Measurements from ENCODE around the gene FBXO38. TPM values are rescaled to one million over a fixed set of nuclear protein-coding genes. Genes with fewer than 3 reads are reported as not detected.
A peak's percentile ranks its signal among the peaks of the same experiment; 100 is the strongest.
"Not testable (repeated sequence)": the region's sequence is repeated elsewhere in the genome, so short reads cannot be mapped to it uniquely, and the experiment has no call there.

FBXO38 gene
- total RNA-seq, 6 experiments from 2014 or later: 28.1 to 31.7 (median 30.9) TPM

- Mint-ChIP-seq H3K9me3 (no peaks in the 10 kb centered on the region), H3K4me1 (ENCODE audit: low read depth) (no peaks in the 10 kb centered on the region), H3K27me3 (ENCODE audit: insufficient read depth) (peaks cover 1% of the 10 kb centered on the region), H3K36me3 (ENCODE audit: low read depth) (no peaks in the 10 kb centered on the region), H3K4me3 (no peak overlapping the region), H3K27ac (no peak overlapping the region)
- DNase-seq: no peak
- TF ChIP-seq CTCF (IDR thresholded peaks at IDR 0.05): no peak
These were observed 75.9 kb downstream of the FBXO38 start for GRCh38 chr5:148459669-148460068.

- DNase-seq: no peak
- no peaks in the 10 kb centered on the region for H3K9me3 Mint-ChIP-seq
- H3K4me3 Mint-ChIP-seq: no peak overlapping the region
- no peak overlapping the region for H3K27ac Mint-ChIP-seq
- H3K4me1 Mint-ChIP-seq (ENCODE audit: low read depth): peaks cover 10% of the 10 kb centered on the region
- TF ChIP-seq CTCF (IDR thresholded peaks at IDR 0.05): no peak
- H3K36me3 Mint-ChIP-seq (ENCODE audit: low read depth): no peaks in the 10 kb centered on the region
- peaks cover 2% of the 10 kb centered on the region for H3K27me3 Mint-ChIP-seq (ENCODE audit: insufficient read depth)
These were observed 81.8 kb downstream of the FBXO38 start for GRCh38 chr5:148465381-148466235.

- H3K4me1 Mint-ChIP-seq (ENCODE audit: low read depth): peaks cover 13% of the 10 kb centered on the region
- H3K27ac Mint-ChIP-seq: no peak overlapping the region
- TF ChIP-seq CTCF (IDR thresholded peaks at IDR 0.05): no peak
- H3K36me3 Mint-ChIP-seq (ENCODE audit: low read depth): no peaks in the 10 kb centered on the region
- peaks cover 2% of the 10 kb centered on the region for H3K27me3 Mint-ChIP-seq (ENCODE audit: insufficient read depth)
- H3K4me3 Mint-ChIP-seq: no peak overlapping the region
- no peaks in the 10 kb centered on the region for H3K9me3 Mint-ChIP-seq
- no peak for DNase-seq
These were observed 82.5 kb downstream of the FBXO38 start for GRCh38 chr5:148466236-148466580.

- H3K9me3 Mint-ChIP-seq: no peaks in the 10 kb centered on the region
- H3K27me3 Mint-ChIP-seq (ENCODE audit: insufficient read depth): peaks cover 2% of the 10 kb centered on the region
- H3K4me1 Mint-ChIP-seq (ENCODE audit: low read depth): peaks cover 20% of the 10 kb centered on the region
- no peak for TF ChIP-seq CTCF (IDR thresholded peaks at IDR 0.05)
- no peak overlapping the region for H3K27ac Mint-ChIP-seq
- no peak overlapping the region for H3K4me3 Mint-ChIP-seq
- DNase-seq: no peak
- no peaks in the 10 kb centered on the region for H3K36me3 Mint-ChIP-seq (ENCODE audit: low read depth)
These were observed 84.2 kb downstream of the FBXO38 start for GRCh38 chr5:148467958-148468357.

- H3K27ac Mint-ChIP-seq; H3K36me3 Mint-ChIP-seq (ENCODE audit: low read depth); DNase-seq; H3K9me3 Mint-ChIP-seq; H3K4me3 Mint-ChIP-seq; H3K27me3 Mint-ChIP-seq (ENCODE audit: insufficient read depth): not testable (repeated sequence)
- H3K4me1 Mint-ChIP-seq (ENCODE audit: low read depth): peaks cover 22% of the 10 kb centered on the region
These were observed 85.0 kb downstream of the FBXO38 start for GRCh38 chr5:148468746-148469145.

- Mint-ChIP-seq H3K27ac (no peak overlapping the region), H3K36me3 (ENCODE audit: low read depth) (no peaks in the 10 kb centered on the region), H3K9me3 (no peaks in the 10 kb centered on the region), H3K4me3 (no peak overlapping the region), H3K4me1 (ENCODE audit: low read depth) (peaks cover 26% of the 10 kb centered on the region), H3K27me3 (ENCODE audit: insufficient read depth) (peaks cover 2% of the 10 kb centered on the region)
- peak; percentile 55 for DNase-seq
- TF ChIP-seq CTCF (IDR thresholded peaks at IDR 0.05): no peak
These were observed 85.8 kb downstream of the FBXO38 start for GRCh38 chr5:148469501-148469935.

All from HFFc6 (cell line).